ENCODE data around the gene NRP1. TPM values are rescaled to one million over a fixed set of nuclear protein-coding genes. Genes with fewer than 3 reads are reported as not detected.

Gene NRP1
- total RNA-seq, 6 experiments from 2014 or later: 14.7 to 61.7 (median 29.5) TPM

GRCh38 chr10:33231621-33232350, 102.7 kb downstream of the NRP1 start:
- intact Hi-C loops (cut with DNase I): no loop called here
- TF ChIP-seq POLR2A (IDR thresholded peaks at IDR 0.05) (no peak), CTCF (IDR thresholded peaks at IDR 0.05) (no peak)
- DNase-seq (no peak), ATAC-seq (no peak)
- no peak overlapping the region for H3K27ac ChIP-seq
- no peaks in the 10 kb centered on the region for H3K27me3 ChIP-seq
- H3K9me3 ChIP-seq: no peaks in the 10 kb centered on the region
- 93% methylated on average over 7 of the region's 7 CpGs for WGBS (ENCODE audit: insufficient coverage, low coverage, low lambda C conversion rate, missing lambda C conversion rate)
- H3K4me1 ChIP-seq: no peaks in the 10 kb centered on the region
- no peak overlapping the region for H3K4me3 ChIP-seq
- no peaks in the 10 kb centered on the region for H3K36me3 ChIP-seq

- TF ChIP-seq CTCF (IDR thresholded peaks at IDR 0.05): no peak
- TF ChIP-seq POLR2A (IDR thresholded peaks at IDR 0.05): no peak
- Histone ChIP-seq H3K9me3 (no peaks in the 10 kb centered on the region), H3K4me1 (no peaks in the 10 kb centered on the region), H3K27me3 (no peaks in the 10 kb centered on the region), H3K27ac (no peak overlapping the region), H3K4me3 (no peak overlapping the region), H3K36me3 (peaks cover 0 to 13% (median 9%) of the 10 kb centered on the region in 4 donors)
- DNase-seq (no peak), ATAC-seq (no peak)
- 72% methylated on average over 2 of the region's 2 CpGs for WGBS (ENCODE audit: insufficient coverage, low coverage, low lambda C conversion rate, missing lambda C conversion rate)
- intact Hi-C loops (cut with DNase I): no loop called here
These were observed 104.6 kb downstream of the NRP1 start for GRCh38 chr10:33229949-33230267.

GRCh38 chr10:33229252-33229948, 105.1 kb downstream of the NRP1 start:
- H3K27me3 ChIP-seq: no peaks in the 10 kb centered on the region
- no peaks in the 10 kb centered on the region for H3K4me1 ChIP-seq
- peaks cover 0 to 18% (median 12%) of the 10 kb centered on the region in 4 donors for H3K36me3 ChIP-seq
- H3K9me3 ChIP-seq: no peaks in the 10 kb centered on the region
- ATAC-seq: no peak
- DNase-seq: no peak
- H3K27ac ChIP-seq: no peak overlapping the region
- 81% methylated on average over 3 of the region's 3 CpGs for WGBS (ENCODE audit: insufficient coverage, low coverage, low lambda C conversion rate, missing lambda C conversion rate)
- H3K4me3 ChIP-seq: no peak overlapping the region
- intact Hi-C loops (cut with DNase I): no loop called here
- TF ChIP-seq CTCF (IDR thresholded peaks at IDR 0.05) (no peak), POLR2A (IDR thresholded peaks at IDR 0.05) (no peak)

- Histone ChIP-seq H3K27me3 (no peaks in the 10 kb centered on the region), H3K9me3 (no peaks in the 10 kb centered on the region), H3K4me1 (no peaks in the 10 kb centered on the region), H3K36me3 (peaks cover 0 to 24% (median 12%) of the 10 kb centered on the region in 4 donors), H3K4me3 (no peak overlapping the region), H3K27ac (no peak overlapping the region)
- TF ChIP-seq CTCF (IDR thresholded peaks at IDR 0.05) (no peak), POLR2A (IDR thresholded peaks at IDR 0.05) (no peak)
- intact Hi-C loops (cut with DNase I): no loop called here
- no peak for DNase-seq
- ATAC-seq: no peak
- WGBS (ENCODE audit: insufficient coverage, low coverage, low lambda C conversion rate, missing lambda C conversion rate): 80% methylated on average over 3 of the region's 3 CpGs
These were observed 106.0 kb downstream of the NRP1 start for GRCh38 chr10:33228426-33228825.
